HAP-1 (cell line): ENCODE measurements around the gene RSPO4.

ENCODE experiments used
- DNase-seq, 2 experiments: peaks; one replicate each; pipeline ENCODE4 v3.0.0-alpha.2; 2016 to 2020; ENCODE audit warnings: low spot score in 2 of 2
- H3K27me3 ChIP-seq: fragments of 250-450 bp; sonication (Bioruptor Pico); 2 replicates; pipeline ENCODE4 v1.5.1; 2020; ENCODE audit warnings: low read depth, mild to moderate bottlenecking, moderate library complexity
- H3K36me3 ChIP-seq: fragments of 250-450 bp; sonication (Bioruptor Pico); replicated peaks from 2 replicates; pipeline ENCODE4 v1.5.1; 2020; ENCODE audit warnings: mild to moderate bottlenecking
- H3K4me1 ChIP-seq: fragments of 250-450 bp; sonication (Bioruptor Pico); 2 replicates; pipeline ENCODE4 v1.5.1; 2020; ENCODE audit warnings: mild to moderate bottlenecking
- H3K4me3 ChIP-seq: fragments of 250-450 bp; sonication (Bioruptor Pico); 2 replicates; pipeline ENCODE4 v1.5.1; 2020; ENCODE audit warnings: mild to moderate bottlenecking, moderate library complexity
- H3K9me3 ChIP-seq: fragments of 250-450 bp; sonication (Bioruptor Pico); 2 replicates; pipeline ENCODE4 v1.5.1; 2020; ENCODE audit warnings: mild to moderate bottlenecking, moderate library complexity
- in situ Hi-C: fragments of 300-500 bp; cut with MboI; formaldehyde crosslinking; loops from 3 replicates; pipeline ENCODE4 v1.14.3; 2020; ENCODE audit warnings: low sequenced_read_pairs, inconsistent platforms, mixed read lengths

Gene RSPO4

DNA sequence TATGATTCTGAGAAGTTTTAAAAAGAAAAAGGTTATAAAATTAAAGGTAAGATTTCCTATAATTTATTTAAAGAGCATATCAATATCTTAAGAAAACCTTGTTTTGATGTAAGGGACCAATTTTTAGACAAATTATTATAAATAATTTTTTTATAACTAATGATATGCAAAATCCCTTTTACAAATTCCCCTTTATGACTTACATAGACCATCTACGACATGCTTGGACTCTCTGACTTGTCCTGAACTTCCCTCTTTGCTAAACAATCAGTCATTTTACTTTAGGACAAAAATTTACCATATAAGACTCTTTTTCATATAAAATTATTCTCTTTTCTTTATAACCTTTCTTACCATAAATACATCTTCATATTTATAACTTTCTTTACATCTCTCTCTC is 70.7 kb downstream of the RSPO4 start:
- Histone ChIP-seq H3K36me3 (no peaks in the 10 kb centered on the region), H3K9me3 (peaks cover 12% of the 10 kb centered on the region; the same call in 1 of the 2 replicates), H3K27me3 (no peaks in the 10 kb centered on the region), H3K4me1 (no peaks in the 10 kb centered on the region), H3K4me3 (no peak overlapping the region)
- DNase-seq: no peak
- in situ Hi-C loops: no loop called here

DNA sequence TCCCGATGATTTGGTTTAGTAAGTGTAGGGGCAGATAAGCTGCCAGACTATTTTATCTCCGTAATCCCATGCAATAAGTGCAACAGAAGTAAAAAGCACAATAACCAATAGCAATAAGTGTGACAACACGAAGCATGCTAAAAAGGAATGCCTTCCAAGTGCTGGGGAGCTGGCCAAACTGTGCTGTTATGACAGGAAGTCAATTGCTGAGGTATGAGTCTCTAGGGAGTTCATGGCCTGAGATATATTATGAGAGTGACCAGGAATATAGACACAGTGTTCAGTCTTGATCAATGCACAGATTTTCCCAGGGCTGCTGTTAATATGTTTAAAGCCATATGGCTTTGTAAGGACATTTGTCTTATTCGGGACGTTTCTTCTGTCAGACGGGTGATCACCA is 75.4 kb downstream of the RSPO4 start:
- no peaks in the 10 kb centered on the region for H3K27me3 ChIP-seq
- DNase-seq: no peak
- no peaks in the 10 kb centered on the region for H3K4me1 ChIP-seq
- H3K4me3 ChIP-seq: no peak overlapping the region
- H3K9me3 ChIP-seq: peaks cover 9% of the 10 kb centered on the region; the same call in 1 of the 2 replicates
- in situ Hi-C loops: no loop called here
- H3K36me3 ChIP-seq: no peaks in the 10 kb centered on the region

DNA sequence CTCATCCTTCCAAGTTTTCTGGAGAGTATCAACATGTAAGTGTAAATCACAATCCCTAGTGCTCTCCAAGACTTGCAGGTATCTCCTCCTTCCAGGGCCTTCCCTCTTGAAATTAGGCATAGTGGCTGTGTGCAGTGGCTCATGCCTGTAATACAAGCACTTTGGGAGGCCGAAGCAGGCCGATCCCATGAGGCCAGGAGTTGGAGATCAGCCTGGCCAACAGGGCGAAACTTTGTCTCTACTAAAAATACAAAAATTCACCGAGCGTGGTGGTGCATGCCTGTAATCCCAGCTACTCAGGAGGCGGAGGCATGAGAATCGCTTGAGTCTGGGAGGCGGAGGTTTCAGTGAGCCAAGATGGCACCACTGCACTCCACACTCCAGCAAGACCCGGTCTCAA is 76.6 kb downstream of the RSPO4 start:
- H3K9me3 ChIP-seq: peaks cover 4% of the 10 kb centered on the region; the same call in 1 of the 2 replicates
- no peak for DNase-seq
- H3K36me3 ChIP-seq: no peaks in the 10 kb centered on the region
- in situ Hi-C loops: no loop called here
- H3K4me1 ChIP-seq: no peaks in the 10 kb centered on the region
- H3K4me3 ChIP-seq: no peak overlapping the region
- no peaks in the 10 kb centered on the region for H3K27me3 ChIP-seq

DNA sequence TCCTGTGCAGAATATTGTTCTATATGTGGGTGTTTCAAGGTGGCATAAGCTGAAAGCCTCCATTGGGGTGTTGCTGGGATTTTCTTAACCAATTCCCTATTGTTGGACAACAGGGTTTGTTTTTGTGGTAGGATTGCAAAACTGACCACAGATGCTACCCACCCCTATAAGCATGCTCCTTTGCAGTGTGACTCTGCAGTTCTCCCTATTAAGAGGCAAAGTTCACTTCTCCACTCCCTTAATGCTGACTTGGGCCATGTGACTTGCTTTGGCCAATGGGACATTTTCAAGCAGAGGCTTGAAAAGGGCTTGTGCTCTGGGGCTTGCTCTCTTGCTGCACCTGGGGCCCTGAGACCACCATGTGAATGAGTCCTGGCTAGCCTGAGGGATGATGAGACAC is 77.5 kb downstream of the RSPO4 start:
- DNase-seq: no peak
- H3K36me3 ChIP-seq: no peaks in the 10 kb centered on the region
- in situ Hi-C loops: no loop called here
- H3K4me3 ChIP-seq: no peak overlapping the region
- H3K9me3 ChIP-seq: no peaks in the 10 kb centered on the region
- H3K4me1 ChIP-seq: no peaks in the 10 kb centered on the region
- H3K27me3 ChIP-seq: no peaks in the 10 kb centered on the region

DNA sequence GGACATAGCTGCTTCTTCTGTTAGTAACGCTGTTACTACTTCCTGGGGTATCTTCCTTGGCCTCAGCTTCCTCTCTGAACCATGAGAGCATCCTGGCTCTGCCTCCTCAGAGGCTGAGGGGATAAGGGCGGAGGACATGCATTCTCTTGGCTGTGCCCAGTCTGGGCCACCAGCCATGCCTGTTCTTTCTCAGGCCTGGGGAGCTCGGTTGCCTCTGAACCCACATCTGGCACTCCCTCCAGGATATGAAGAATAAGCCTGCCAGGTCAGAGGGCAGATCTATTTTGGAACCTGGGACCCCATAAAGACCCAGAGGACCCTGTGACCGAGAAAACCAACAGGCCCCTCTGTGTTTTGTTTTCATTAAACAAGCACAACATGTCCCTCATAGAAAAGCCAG is 79.3 kb downstream of the RSPO4 start:
- Histone ChIP-seq H3K36me3 (no peaks in the 10 kb centered on the region), H3K4me3 (no peak overlapping the region), H3K9me3 (no peaks in the 10 kb centered on the region), H3K4me1 (no peaks in the 10 kb centered on the region), H3K27me3 (no peaks in the 10 kb centered on the region)
- in situ Hi-C loops: no loop called here
- no peak for DNase-seq

DNA sequence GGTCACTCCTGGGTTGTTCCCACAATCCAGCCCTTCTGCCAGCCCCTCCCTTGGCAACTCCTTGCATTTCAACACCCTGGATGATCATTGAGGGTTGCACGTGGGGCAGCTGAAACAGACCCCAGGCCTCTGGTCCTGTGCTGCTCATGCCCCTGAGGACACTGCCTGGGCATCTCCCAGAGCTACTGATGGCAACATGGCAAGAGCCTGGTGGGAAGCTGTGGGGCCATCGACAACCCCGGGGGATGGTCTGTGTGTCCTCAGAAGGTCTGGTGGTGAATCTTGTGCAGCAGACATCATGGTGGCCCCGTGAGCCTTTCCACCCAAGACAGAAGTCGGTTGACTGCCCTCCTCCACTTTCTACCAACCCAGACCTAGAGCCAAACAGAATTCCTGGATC is 81.0 kb downstream of the RSPO4 start:
- H3K27me3 ChIP-seq: peaks cover under 1% of the 10 kb centered on the region; the same call in 1 of the 2 replicates
- in situ Hi-C loops: no loop called here
- no peak overlapping the region for H3K4me3 ChIP-seq
- no peaks in the 10 kb centered on the region for H3K36me3 ChIP-seq
- no peaks in the 10 kb centered on the region for H3K4me1 ChIP-seq
- no peaks in the 10 kb centered on the region for H3K9me3 ChIP-seq
- DNase-seq: no peak

DNA sequence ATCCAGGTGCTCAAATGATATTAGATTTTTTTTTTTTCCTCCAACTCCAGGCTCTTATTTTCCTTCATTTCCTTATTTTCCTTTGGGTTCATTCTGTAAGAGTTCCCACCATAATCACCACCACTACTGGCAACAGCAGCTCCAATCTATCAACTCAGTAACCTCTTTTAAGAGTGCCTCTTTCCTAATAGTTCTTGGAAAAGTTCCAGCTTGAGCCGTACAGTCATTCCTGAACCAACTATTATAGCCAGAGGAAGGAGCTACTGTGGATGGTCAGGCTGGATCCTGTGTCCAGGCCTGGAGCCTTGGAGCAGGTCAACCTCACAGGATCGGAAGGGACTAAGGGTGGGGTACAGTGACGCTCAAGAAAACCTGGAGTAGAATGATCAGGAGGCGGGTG is 81.8 kb downstream of the RSPO4 start:
- in situ Hi-C loops: no loop called here
- no peaks in the 10 kb centered on the region for H3K9me3 ChIP-seq
- no peak for DNase-seq
- H3K4me1 ChIP-seq: no peaks in the 10 kb centered on the region
- H3K4me3 ChIP-seq: no peak overlapping the region
- H3K27me3 ChIP-seq: peaks cover 3% of the 10 kb centered on the region; the same call in 1 of the 2 replicates
- no peaks in the 10 kb centered on the region for H3K36me3 ChIP-seq

DNA sequence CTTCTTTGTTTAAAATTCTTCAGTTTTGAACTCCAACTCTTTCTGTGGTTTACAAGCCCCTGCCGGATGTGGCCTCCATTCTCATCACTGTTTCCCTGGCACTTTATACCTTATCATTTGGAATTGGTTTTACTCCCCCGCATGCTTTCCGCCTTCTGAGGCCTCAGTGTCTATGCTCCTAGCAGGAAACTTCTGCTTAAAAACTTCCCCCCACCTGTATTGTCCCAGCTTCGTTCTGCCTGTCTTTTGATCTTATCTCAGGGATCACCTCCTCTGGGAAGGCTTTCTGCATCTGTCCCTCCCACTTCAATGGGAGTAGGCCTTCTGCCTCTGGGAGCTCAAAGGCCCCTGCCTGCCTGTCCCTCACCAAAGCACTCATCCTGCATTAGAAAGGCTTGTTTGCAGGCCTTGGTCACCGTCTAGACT is 82.6 kb downstream of the RSPO4 start:
- DNase-seq: no peak
- no peaks in the 10 kb centered on the region for H3K4me1 ChIP-seq

DNA sequence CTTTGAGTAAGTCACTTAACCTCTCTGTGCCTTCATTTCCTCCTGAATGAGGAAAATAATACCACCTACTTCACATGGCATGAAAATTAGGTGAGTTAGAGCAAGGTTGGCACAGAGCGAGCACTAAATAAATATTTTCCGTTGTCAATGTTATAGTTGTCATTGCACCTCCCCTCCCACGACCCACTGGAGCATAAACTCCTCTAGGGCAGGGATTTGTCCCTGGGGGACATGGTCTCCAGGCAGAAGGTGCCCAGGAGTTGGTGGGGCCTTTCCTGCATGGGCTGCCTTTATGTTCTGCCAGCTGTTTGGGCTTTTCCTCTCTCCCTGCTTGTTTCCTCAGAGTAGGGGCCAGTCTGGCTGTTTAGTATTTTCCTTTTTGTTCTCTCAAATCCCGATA is 84.7 kb downstream of the RSPO4 start:
- in situ Hi-C loops: no loop called here
- Histone ChIP-seq H3K4me1 (no peaks in the 10 kb centered on the region), H3K9me3 (no peaks in the 10 kb centered on the region), H3K4me3 (no peak overlapping the region), H3K27me3 (peaks cover 3% of the 10 kb centered on the region; the same call in 1 of the 2 replicates), H3K36me3 (no peaks in the 10 kb centered on the region)
- DNase-seq: no peak

More for the DNA sequence above, 82.6 kb downstream of the RSPO4 start:
- peaks cover 3% of the 10 kb centered on the region; the same call in 1 of the 2 replicates for H3K27me3 ChIP-seq
- in situ Hi-C loops: no loop called here
- H3K4me3 ChIP-seq: no peak overlapping the region
- no peaks in the 10 kb centered on the region for H3K9me3 ChIP-seq
- no peaks in the 10 kb centered on the region for H3K36me3 ChIP-seq

DNA sequence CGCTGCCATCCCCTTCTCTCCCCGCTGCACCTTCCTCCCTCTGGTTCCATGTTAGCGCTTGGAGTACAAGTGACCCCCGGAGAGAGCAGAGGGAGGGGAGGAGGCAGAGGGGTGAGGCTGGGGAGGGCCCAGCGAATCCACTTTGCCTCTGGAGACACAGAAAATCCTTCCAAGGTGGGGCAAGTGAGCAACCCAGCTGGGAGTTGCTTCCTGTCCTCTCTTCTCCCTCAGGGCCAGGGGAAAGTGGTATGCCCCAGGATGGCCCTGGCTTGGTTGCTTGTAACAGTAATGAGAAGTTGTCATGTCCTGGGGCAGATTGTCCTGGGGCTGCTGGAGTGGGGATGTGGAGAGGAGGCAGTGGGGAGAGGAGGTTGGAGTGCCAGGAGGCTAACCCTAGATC is 85.3 kb downstream of the RSPO4 start:
- no peaks in the 10 kb centered on the region for H3K9me3 ChIP-seq
- H3K27me3 ChIP-seq: peaks cover 3% of the 10 kb centered on the region; the same call in 1 of the 2 replicates
- in situ Hi-C loops: no loop called here
- no peaks in the 10 kb centered on the region for H3K36me3 ChIP-seq
- no peak for DNase-seq
- H3K4me1 ChIP-seq: no peaks in the 10 kb centered on the region
- H3K4me3 ChIP-seq: no peak overlapping the region

DNA sequence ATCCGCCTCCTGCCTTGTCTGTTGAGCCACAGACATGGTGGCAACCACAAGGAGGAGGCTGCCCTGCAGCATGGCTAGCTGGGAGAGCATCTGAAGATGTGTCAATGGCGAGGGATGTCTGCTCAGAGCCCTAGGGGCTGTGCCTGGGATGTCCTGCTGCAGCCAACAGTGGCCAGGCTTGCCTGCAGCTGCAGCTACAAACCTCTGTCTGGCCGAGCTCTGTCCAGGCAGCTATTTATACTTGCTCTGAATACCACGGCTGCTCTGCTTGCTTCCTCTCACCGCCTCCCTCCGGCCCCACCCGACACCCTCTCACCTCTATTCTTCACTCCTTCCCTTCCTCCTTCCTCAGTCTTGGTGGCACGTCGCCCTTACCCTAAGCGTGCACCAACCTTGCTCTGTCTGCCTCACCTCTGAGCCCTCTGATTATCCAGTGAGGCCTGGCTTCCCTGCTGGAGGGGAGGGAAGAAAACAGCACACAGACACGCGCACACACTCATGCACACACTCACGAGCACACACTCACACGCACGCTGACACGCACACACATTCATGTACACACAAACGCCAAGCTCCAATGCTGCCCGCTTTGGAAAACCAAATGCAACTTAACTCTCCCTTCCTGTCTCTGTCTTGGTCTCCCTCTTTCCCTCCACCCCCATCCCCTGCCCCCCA is 85.8 kb downstream of the RSPO4 start, which contains the start of gene ANGPT4:
ANGPT4 (minus strand) TSS at position 210 of the 675 bp plus-strand sequence; CDS start at position 90, 120 bp downstream.
- Histone ChIP-seq H3K4me3 (no peak within 1 kb of the TSS), H3K27me3 (peaks cover 3% of the 10 kb centered on the region; the same call in 1 of the 2 replicates), H3K36me3 (no peaks in the 10 kb centered on the region), H3K9me3 (no peaks in the 10 kb centered on the region), H3K4me1 (no peaks in the 10 kb centered on the region)
- in situ Hi-C loops: no loop called here
- no peak for DNase-seq

DNA sequence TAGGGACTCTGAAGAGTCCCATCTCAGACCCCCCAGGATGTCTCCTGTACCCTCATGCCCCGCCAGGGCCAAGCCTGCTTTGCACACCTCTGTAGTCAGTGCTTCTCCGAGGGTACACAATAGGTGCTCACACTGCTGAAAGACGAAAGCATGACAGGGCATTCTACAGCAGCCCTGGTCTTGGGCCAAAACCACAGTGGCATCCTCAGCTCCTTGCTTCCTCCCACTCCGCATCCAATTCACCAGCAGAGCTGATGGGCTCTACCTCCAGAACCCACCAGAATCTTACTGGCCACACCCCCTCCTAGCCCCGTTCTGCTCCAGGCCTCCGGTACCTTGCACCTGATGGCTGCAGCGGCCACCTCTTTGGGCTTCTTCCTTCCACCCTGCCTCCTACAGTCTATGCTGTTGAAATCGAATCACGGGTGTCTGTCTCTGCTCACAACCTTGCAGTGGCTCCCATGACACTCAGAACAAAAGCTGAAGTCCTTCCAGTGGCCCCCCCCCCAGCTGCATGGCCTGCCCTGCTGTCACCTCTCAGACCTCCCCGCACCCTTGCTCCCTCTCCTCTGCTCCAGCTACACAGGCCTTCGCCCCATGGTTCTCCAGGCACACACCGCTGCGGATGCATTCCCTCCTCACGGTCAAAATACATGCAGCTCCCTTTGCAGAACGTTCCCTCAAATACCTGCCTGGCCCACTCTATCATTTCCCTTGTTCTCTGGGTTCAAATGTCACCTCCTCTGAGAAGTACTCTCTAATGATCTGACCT is 87.2 kb downstream of the RSPO4 start:
- in situ Hi-C loops: no loop called here
- H3K36me3 ChIP-seq: no peaks in the 10 kb centered on the region
- no peaks in the 10 kb centered on the region for H3K9me3 ChIP-seq
- DNase-seq: no peak
- H3K4me1 ChIP-seq: no peaks in the 10 kb centered on the region
- no peak overlapping the region for H3K4me3 ChIP-seq
- H3K27me3 ChIP-seq: peaks cover 3% of the 10 kb centered on the region; the same call in 1 of the 2 replicates

DNA sequence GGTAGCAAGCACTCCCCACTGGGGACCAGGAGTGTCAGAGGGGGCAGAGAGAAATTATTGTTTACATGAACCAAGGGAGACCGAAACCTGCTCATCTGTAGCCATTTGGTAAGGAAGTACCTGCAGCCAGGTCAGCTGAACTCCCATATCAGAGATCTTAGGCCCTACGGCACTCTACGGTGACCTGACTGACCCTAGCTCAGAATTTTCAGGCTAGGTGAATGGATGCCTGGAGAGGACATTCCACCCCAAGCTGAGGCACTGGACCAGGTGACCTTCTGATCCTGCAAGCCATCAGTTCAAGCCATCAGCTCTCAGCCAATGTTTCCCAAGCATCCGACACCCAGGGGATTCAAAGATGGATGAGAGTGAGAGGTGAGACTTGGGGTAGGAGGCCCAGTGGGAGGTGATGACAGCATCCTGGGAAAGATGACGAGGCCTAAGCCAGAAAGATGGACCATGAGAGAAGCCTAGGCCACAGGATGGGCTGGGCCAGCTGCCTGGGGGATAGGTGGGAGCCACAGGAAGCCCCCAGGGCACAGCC is 88.7 kb downstream of the RSPO4 start:
- no peaks in the 10 kb centered on the region for H3K9me3 ChIP-seq
- H3K4me3 ChIP-seq: no peak overlapping the region
- in situ Hi-C loops: no loop called here
- H3K27me3 ChIP-seq: peaks cover 3% of the 10 kb centered on the region; the same call in 1 of the 2 replicates
- no peaks in the 10 kb centered on the region for H3K4me1 ChIP-seq
- H3K36me3 ChIP-seq: no peaks in the 10 kb centered on the region
- no peak for DNase-seq
